Measurements from ENCODE around the gene CD82. TPM values are rescaled to one million over a fixed set of nuclear protein-coding genes. Genes with fewer than 3 reads are reported as not detected.

Gene CD82
- total RNA-seq, 5 donors from 2014 or later (not counting 1 experiment from before 2014, with no cell fraction given) = 53.4 to 99.6 (median 69.0) TPM

- no CpG with 5 or more reads among the region's 2 CpGs for WGBS (ENCODE audit: insufficient coverage)
- Histone ChIP-seq H3K4me1 (ENCODE audit: control insufficient read depth in 1 of 2, extremely low read depth in 1 of 2, insufficient read depth in 2 of 2, low read length in 2 of 2) (peaks cover 49 to 96% of the 10 kb centered on the region in 2 experiments), H3K27ac (ENCODE audit: low read length) (no peak overlapping the region), H3K27me3 (replicated peaks in 1 of 2; ENCODE audit: control insufficient read depth in 2 of 2, extremely low read depth in 1 of 2, insufficient read depth in 2 of 2, low read length in 1 of 2) (no peaks in the 10 kb centered on the region), H3K4me3 (ENCODE audit: control insufficient read depth in 1 of 2, extremely low read depth in 1 of 2, low read length in 1 of 2) (no peak overlapping the region), H3K9me3 (no peaks in the 10 kb centered on the region), H3K36me3 (ENCODE audit: control insufficient read depth in 2 of 2, extremely low read depth in 1 of 2, insufficient read depth in 1 of 2, low read length in 1 of 2) (peaks cover 0 to 4% of the 10 kb centered on the region in 2 donors)
- DNase-seq = no peak
- H3K36me3 Mint-ChIP-seq = peaks cover 10% of the 10 kb centered on the region
- H3K4me3 Mint-ChIP-seq = peak overlapping the region in 2 of 3 donors; percentile 62 to 74
- ChIA-PET POLR2A (no interaction called here), CTCF (no interaction called here)
- H3K9me3 Mint-ChIP-seq = no peaks in the 10 kb centered on the region
- peak overlapping the region in 1 of 2 donors; percentile 90 for H3K27ac Mint-ChIP-seq
- no peak for ATAC-seq (replicated peaks in 1 of 4)
- H3K27me3 Mint-ChIP-seq = no peaks in the 10 kb centered on the region
- H3K4me1 Mint-ChIP-seq = peaks cover 84 to 97% (median 91%) of the 10 kb centered on the region in 3 donors
Observed at GRCh38 chr11:44575288-44575672, 9.8 kb downstream of the CD82 start.

GRCh38 chr11:44575962-44576361 is 10.5 kb downstream of the CD82 start:
- Histone ChIP-seq H3K36me3 (ENCODE audit: control insufficient read depth in 2 of 2, extremely low read depth in 1 of 2, insufficient read depth in 1 of 2, low read length in 1 of 2) (peaks cover 0 to 4% of the 10 kb centered on the region in 2 donors), H3K9me3 (no peaks in the 10 kb centered on the region), H3K27me3 (replicated peaks in 1 of 2; ENCODE audit: control insufficient read depth in 2 of 2, extremely low read depth in 1 of 2, insufficient read depth in 2 of 2, low read length in 1 of 2) (no peaks in the 10 kb centered on the region), H3K4me3 (ENCODE audit: control insufficient read depth in 1 of 2, extremely low read depth in 1 of 2, low read length in 1 of 2) (no peak overlapping the region), H3K27ac (ENCODE audit: low read length) (no peak overlapping the region), H3K4me1 (ENCODE audit: control insufficient read depth in 1 of 2, extremely low read depth in 1 of 2, insufficient read depth in 2 of 2, low read length in 2 of 2) (peaks cover 49 to 90% of the 10 kb centered on the region in 2 experiments)
- Mint-ChIP-seq H3K4me1 (peaks cover 77 to 97% (median 87%) of the 10 kb centered on the region in 3 donors), H3K9me3 (no peaks in the 10 kb centered on the region), H3K4me3 (peak overlapping the region in 1 of 3 donors; percentile 74), H3K36me3 (peaks cover 10% of the 10 kb centered on the region), H3K27me3 (no peaks in the 10 kb centered on the region), H3K27ac (peak overlapping the region in 1 of 2 donors; percentile 55)
- 90% methylated on average over 3 of the region's 5 CpGs for WGBS (ENCODE audit: insufficient coverage)
- no peak for DNase-seq
- no peak for ATAC-seq (replicated peaks in 1 of 4)
- ChIA-PET POLR2A (no interaction called here), CTCF (no interaction called here)

GRCh38 chr11:44576656-44577055 is 11.2 kb downstream of the CD82 start:
- no peak overlapping the region for H3K27ac ChIP-seq (ENCODE audit: low read length)
- ChIA-PET POLR2A (no interaction called here), CTCF (interaction anchor here in 1 of 2 donors (0.6 kb wide), 1 partner anchor 20 kb away, joined by 4 read pairs; no protein-coding TSS in a partner anchor)
- no peaks in the 10 kb centered on the region for H3K9me3 ChIP-seq
- peaks cover 0 to 4% of the 10 kb centered on the region in 2 donors for H3K36me3 ChIP-seq (ENCODE audit: control insufficient read depth in 2 of 2, extremely low read depth in 1 of 2, insufficient read depth in 1 of 2, low read length in 1 of 2)
- H3K27me3 ChIP-seq (replicated peaks in 1 of 2; ENCODE audit: control insufficient read depth in 2 of 2, extremely low read depth in 1 of 2, insufficient read depth in 2 of 2, low read length in 1 of 2) = no peaks in the 10 kb centered on the region
- Mint-ChIP-seq H3K36me3 (peaks cover 10% of the 10 kb centered on the region), H3K27ac (no peak overlapping the region), H3K4me3 (peak overlapping the region in 1 of 3 donors; percentile 74), H3K9me3 (no peaks in the 10 kb centered on the region), H3K27me3 (no peaks in the 10 kb centered on the region), H3K4me1 (peaks cover 72 to 95% (median 83%) of the 10 kb centered on the region in 3 donors)
- no peak for ATAC-seq (replicated peaks in 1 of 4)
- H3K4me1 ChIP-seq (ENCODE audit: control insufficient read depth in 1 of 2, extremely low read depth in 1 of 2, insufficient read depth in 2 of 2, low read length in 2 of 2) = peaks cover 49 to 83% of the 10 kb centered on the region in 2 experiments
- H3K4me3 ChIP-seq (ENCODE audit: control insufficient read depth in 1 of 2, extremely low read depth in 1 of 2, low read length in 1 of 2) = no peak overlapping the region
- WGBS (ENCODE audit: insufficient coverage) = 100% methylated on average over 2 of the region's 4 CpGs
- no peak for DNase-seq

GRCh38 chr11:44577231-44577830 is 11.9 kb downstream of the CD82 start:
- Histone ChIP-seq H3K27ac (ENCODE audit: low read length) (no peak overlapping the region), H3K4me1 (ENCODE audit: control insufficient read depth in 1 of 2, extremely low read depth in 1 of 2, insufficient read depth in 2 of 2, low read length in 2 of 2) (peaks cover 48 to 78% of the 10 kb centered on the region in 2 experiments), H3K4me3 (ENCODE audit: control insufficient read depth in 1 of 2, extremely low read depth in 1 of 2, low read length in 1 of 2) (no peak overlapping the region), H3K27me3 (replicated peaks in 1 of 2; ENCODE audit: control insufficient read depth in 2 of 2, extremely low read depth in 1 of 2, insufficient read depth in 2 of 2, low read length in 1 of 2) (no peaks in the 10 kb centered on the region), H3K36me3 (ENCODE audit: control insufficient read depth in 2 of 2, extremely low read depth in 1 of 2, insufficient read depth in 1 of 2, low read length in 1 of 2) (peaks cover 0 to 7% of the 10 kb centered on the region in 2 donors), H3K9me3 (no peaks in the 10 kb centered on the region)
- POLR2A ChIA-PET = interaction anchor here in 1 of 2 donors (0.6 kb wide), 1 partner anchor 209 kb away, joined by 3 read pairs; no protein-coding TSS in a partner anchor
- CTCF ChIA-PET = interaction anchor here (0.6 to 1.2 kb wide), 3 partner anchors 21 to 40 kb away, joined by 4 to 8 read pairs (median 7); no protein-coding TSS in a partner anchor
- ATAC-seq (replicated peaks in 1 of 4) (no peak), DNase-seq (no peak)
- Mint-ChIP-seq H3K27me3 (no peaks in the 10 kb centered on the region), H3K4me3 (peak overlapping the region in 1 of 3 donors; percentile 60), H3K9me3 (no peaks in the 10 kb centered on the region), H3K27ac (peak overlapping the region; percentile 52 to 82), H3K4me1 (peaks cover 68 to 95% (median 82%) of the 10 kb centered on the region in 3 donors), H3K36me3 (peaks cover 14% of the 10 kb centered on the region)
- WGBS (ENCODE audit: insufficient coverage) = 75% methylated on average over 6 of the region's 7 CpGs

- H3K4me1 Mint-ChIP-seq = peaks cover 60 to 93% (median 74%) of the 10 kb centered on the region in 3 donors
- no peak for ATAC-seq (replicated peaks in 1 of 4)
Observed at GRCh38 chr11:44578279-44578678, 12.8 kb downstream of the CD82 start.

GRCh38 chr11:44579302-44579761 is 13.9 kb downstream of the CD82 start:
- no peak for ATAC-seq (replicated peaks in 1 of 4)
- Mint-ChIP-seq H3K27me3 (no peaks in the 10 kb centered on the region), H3K4me1 (peaks cover 50 to 92% (median 69%) of the 10 kb centered on the region in 3 donors), H3K36me3 (peaks cover 28% of the 10 kb centered on the region), H3K27ac (no peak overlapping the region), H3K4me3 (no peak overlapping the region), H3K9me3 (no peaks in the 10 kb centered on the region)
- POLR2A ChIA-PET = no interaction called here
- WGBS (ENCODE audit: insufficient coverage) = 93% methylated on average over 5 of the region's 6 CpGs
- Histone ChIP-seq H3K27me3 (replicated peaks in 1 of 2; ENCODE audit: control insufficient read depth in 2 of 2, extremely low read depth in 1 of 2, insufficient read depth in 2 of 2, low read length in 1 of 2) (no peaks in the 10 kb centered on the region), H3K27ac (ENCODE audit: low read length) (no peak overlapping the region), H3K4me1 (ENCODE audit: control insufficient read depth in 1 of 2, extremely low read depth in 1 of 2, insufficient read depth in 2 of 2, low read length in 2 of 2) (peaks cover 37 to 65% of the 10 kb centered on the region in 2 experiments), H3K9me3 (no peaks in the 10 kb centered on the region), H3K36me3 (ENCODE audit: control insufficient read depth in 2 of 2, extremely low read depth in 1 of 2, insufficient read depth in 1 of 2, low read length in 1 of 2) (peaks cover 0 to 12% of the 10 kb centered on the region in 2 donors), H3K4me3 (ENCODE audit: control insufficient read depth in 1 of 2, extremely low read depth in 1 of 2, low read length in 1 of 2) (no peak overlapping the region)
- DNase-seq = no peak
- CTCF ChIA-PET = no interaction called here

More at GRCh38 chr11:44578279-44578678, 12.8 kb downstream of the CD82 start:
- Histone ChIP-seq H3K27me3 (replicated peaks in 1 of 2; ENCODE audit: control insufficient read depth in 2 of 2, extremely low read depth in 1 of 2, insufficient read depth in 2 of 2, low read length in 1 of 2) (no peaks in the 10 kb centered on the region), H3K9me3 (no peaks in the 10 kb centered on the region), H3K36me3 (ENCODE audit: control insufficient read depth in 2 of 2, extremely low read depth in 1 of 2, insufficient read depth in 1 of 2, low read length in 1 of 2) (peaks cover 0 to 12% of the 10 kb centered on the region in 2 donors), H3K4me3 (ENCODE audit: control insufficient read depth in 1 of 2, extremely low read depth in 1 of 2, low read length in 1 of 2) (no peak overlapping the region), H3K27ac (ENCODE audit: low read length) (no peak overlapping the region), H3K4me1 (ENCODE audit: control insufficient read depth in 1 of 2, extremely low read depth in 1 of 2, insufficient read depth in 2 of 2, low read length in 2 of 2) (peaks cover 41 to 73% of the 10 kb centered on the region in 2 experiments)
- H3K27ac Mint-ChIP-seq = peak overlapping the region; percentile 42 to 66
- no peak overlapping the region for H3K4me3 Mint-ChIP-seq
- ChIA-PET POLR2A (no interaction called here), CTCF (interaction anchor here (1.0 to 1.2 kb wide), 2 partner anchors 39 kb away, joined by 7 to 8 read pairs; no protein-coding TSS in a partner anchor)
- no peaks in the 10 kb centered on the region for H3K27me3 Mint-ChIP-seq
- H3K36me3 Mint-ChIP-seq = peaks cover 21% of the 10 kb centered on the region
- DNase-seq = no peak
- WGBS (ENCODE audit: insufficient coverage) = 54% methylated on average over 3 of the region's 5 CpGs
- H3K9me3 Mint-ChIP-seq = no peaks in the 10 kb centered on the region
